ENCODE results near the gene SPTSSA. TPM values are rescaled to one million over a fixed set of nuclear protein-coding genes. Genes with fewer than 3 reads are reported as not detected.

The SPTSSA gene
- total RNA-seq, 1 donor from 2014 or later, result 26.6 TPM

- Histone ChIP-seq H3K4me1 (ENCODE audit: insufficient read depth, low read length) (no peaks in the 10 kb centered on the region), H4K20me1 (ENCODE audit: insufficient read depth, low read length) (no peaks in the 10 kb centered on the region), H3K27me3 (ENCODE audit: insufficient read depth, low read length) (no peaks in the 10 kb centered on the region), H3K27ac (ENCODE audit: low read depth, low read length) (no peak overlapping the region), H3K79me2 (ENCODE audit: insufficient read depth, low read length) (no peaks in the 10 kb centered on the region), H2AFZ (ENCODE audit: low read depth, low read length) (no peak overlapping the region), H3K36me3 (ENCODE audit: insufficient read depth, low read length) (peaks cover 3% of the 10 kb centered on the region), H3K9ac (ENCODE audit: low read length) (no peak overlapping the region), H3K4me3 (ENCODE audit: insufficient read depth, low read depth, low read length) (no peak overlapping the region), H3K4me2 (ENCODE audit: low read length) (no peak overlapping the region), H3K9me3 (ENCODE audit: insufficient read depth, low read depth, low read length) (no peaks in the 10 kb centered on the region)
- DNase-seq (ENCODE audit: low read depth) (no peak), FAIRE-seq (no peak)
- Mint-ChIP-seq H3K27me3 (ENCODE audit: low read depth, unreplicated experiment) (no peaks in the 10 kb centered on the region), H3K36me3 (ENCODE audit: low read depth, unreplicated experiment) (peaks cover 7% of the 10 kb centered on the region), H3K4me1 (ENCODE audit: low read depth, unreplicated experiment) (no peaks in the 10 kb centered on the region), H3K27ac (ENCODE audit: unreplicated experiment) (no peak overlapping the region), H3K4me3 (ENCODE audit: unreplicated experiment) (no peak overlapping the region), H3K9me3 (ENCODE audit: unreplicated experiment) (peaks cover 2% of the 10 kb centered on the region)
- TF ChIP-seq CTCF (IDR thresholded peaks at IDR 0.05; ENCODE audit: insufficient read depth, low read depth, low read length), result no peak
Measured at GRCh38 chr14:34426313-34427295, 35.4 kb downstream of the SPTSSA start.

- H4K20me1 ChIP-seq (ENCODE audit: insufficient read depth, low read length), result no peaks in the 10 kb centered on the region
- no peaks in the 10 kb centered on the region for H3K4me1 Mint-ChIP-seq (ENCODE audit: low read depth, unreplicated experiment)
- no peak overlapping the region for H3K27ac ChIP-seq (ENCODE audit: low read depth, low read length)
- TF ChIP-seq CTCF (IDR thresholded peaks at IDR 0.05; ENCODE audit: insufficient read depth, low read depth, low read length) (no peak), EZH2 (IDR thresholded peaks at IDR 0.05; ENCODE audit: insufficient read depth, low read length) (no peak)
- no peak overlapping the region for H3K4me3 Mint-ChIP-seq (ENCODE audit: unreplicated experiment)
- H3K4me3 ChIP-seq (ENCODE audit: insufficient read depth, low read depth, low read length), result no peak overlapping the region
- H3K9ac ChIP-seq (ENCODE audit: low read length), result no peak overlapping the region
- no peak for FAIRE-seq
- H3K27me3 ChIP-seq (ENCODE audit: insufficient read depth, low read length), result no peaks in the 10 kb centered on the region
- no peak overlapping the region for H2AFZ ChIP-seq (ENCODE audit: low read depth, low read length)
- no peak for DNase-seq (ENCODE audit: low read depth)
- H3K27me3 Mint-ChIP-seq (ENCODE audit: low read depth, unreplicated experiment), result no peaks in the 10 kb centered on the region
- no peaks in the 10 kb centered on the region for H3K79me2 ChIP-seq (ENCODE audit: insufficient read depth, low read length)
- no peaks in the 10 kb centered on the region for H3K4me1 ChIP-seq (ENCODE audit: insufficient read depth, low read length)
- peaks cover 7% of the 10 kb centered on the region for H3K9me3 Mint-ChIP-seq (ENCODE audit: unreplicated experiment)
- no peak overlapping the region for H3K27ac Mint-ChIP-seq (ENCODE audit: unreplicated experiment)
- no peak overlapping the region for H3K4me2 ChIP-seq (ENCODE audit: low read length)
- peaks cover 7% of the 10 kb centered on the region for H3K36me3 Mint-ChIP-seq (ENCODE audit: low read depth, unreplicated experiment)
- no peaks in the 10 kb centered on the region for H3K36me3 ChIP-seq (ENCODE audit: insufficient read depth, low read length)
- H3K9me3 ChIP-seq (ENCODE audit: insufficient read depth, low read depth, low read length), result peaks cover 2% of the 10 kb centered on the region
Measured at GRCh38 chr14:34425095-34425851, 36.8 kb downstream of the SPTSSA start.

Measured in astrocyte (in vitro differentiated cells and primary cell).